T47D (cell line): ENCODE results near the gene DAP3.
"Not testable (repeated sequence)": the region's sequence is repeated elsewhere in the genome, so short reads cannot be mapped to it uniquely, and the experiment has no call there.

Experiments
- DNase-seq, 2 experiments: peaks; one replicate each; pipeline versions ENCODE4 v3.0.0 to v3.0.0-alpha.2; 2011 to 2012; ENCODE audit warnings: low read depth in 1 of 2, low spot score in 1 of 2
- JUND ChIP-seq: IDR thresholded peaks from 2 replicates; pipeline ENCODE4 v1.6.1; 2012; ENCODE audit warnings: low read depth
- in situ Hi-C: cut with HindIII; loops from 2 replicates; pipeline ENCODE4 v1.10.0; 2016; ENCODE audit warnings: low sequenced_read_pairs, low pct_unique_long_range_greater_than_20kb

Gene DAP3

GRCh38 chr1:155694167-155694566 is 5.3 kb downstream of the DAP3 start:
- TF ChIP-seq JUND: no peak
- no peak for DNase-seq
- in situ Hi-C loops: no loop called here

GRCh38 chr1:155695072-155695471 is 6.2 kb downstream of the DAP3 start:
- peak; percentile 20 to 78 for DNase-seq
- in situ Hi-C loops: no loop called here
- no peak for TF ChIP-seq JUND

GRCh38 chr1:155695608-155696007 is 6.7 kb downstream of the DAP3 start:
- no peak for DNase-seq
- in situ Hi-C loops: no loop called here
- TF ChIP-seq JUND: no peak

GRCh38 chr1:155696524-155696923 is 7.6 kb downstream of the DAP3 start:
- in situ Hi-C loops: no loop called here
- DNase-seq: no peak
- no peak for TF ChIP-seq JUND

- DNase-seq: no peak
- no peak for TF ChIP-seq JUND
- in situ Hi-C loops: no loop called here
Measured at GRCh38 chr1:155697046-155697445, 8.2 kb downstream of the DAP3 start.

- DNase-seq, in situ Hi-C loops: not testable (repeated sequence)
Measured at GRCh38 chr1:155697616-155698015, 8.7 kb downstream of the DAP3 start.

- in situ Hi-C loops: no loop called here
- DNase-seq: no peak
- TF ChIP-seq JUND: no peak
Measured at GRCh38 chr1:155698382-155699038, 9.6 kb downstream of the DAP3 start.

GRCh38 chr1:155699062-155699461 is 10.2 kb downstream of the DAP3 start:
- DNase-seq, in situ Hi-C loops: not testable (repeated sequence)

- in situ Hi-C loops, DNase-seq: not testable (repeated sequence)
Measured at GRCh38 chr1:155701675-155702074, 12.8 kb downstream of the DAP3 start.

- in situ Hi-C loops: no loop called here
- no peak for TF ChIP-seq JUND
- DNase-seq: no peak
Measured at GRCh38 chr1:155703216-155703615, 14.3 kb downstream of the DAP3 start.

GRCh38 chr1:155704414-155704813 is 15.5 kb downstream of the DAP3 start:
- in situ Hi-C loops, DNase-seq: not testable (repeated sequence)

GRCh38 chr1:155706139-155706538 is 17.2 kb downstream of the DAP3 start:
- in situ Hi-C loops: no loop called here
- no peak for DNase-seq
- no peak for TF ChIP-seq JUND

- DNase-seq: no peak
- in situ Hi-C loops: no loop called here
- no peak for TF ChIP-seq JUND
Measured at GRCh38 chr1:155709391-155709790, 20.5 kb downstream of the DAP3 start.

GRCh38 chr1:155711457-155711856 is 22.6 kb downstream of the DAP3 start:
- in situ Hi-C loops, DNase-seq: not testable (repeated sequence)

- DNase-seq: peak in 1 of 2 experiments; percentile 37
Measured at GRCh38 chr1:155712636-155713035, 23.7 kb downstream of the DAP3 start.

More at GRCh38 chr1:155712636-155713035, 23.7 kb downstream of the DAP3 start:
- in situ Hi-C loops: not testable (repeated sequence)
